HG03196 (cell line): ENCODE results near the gene TEDC1.

Experiments used
- ATAC-seq: cut with Tn5 transposase; IDR thresholded peaks from one replicate; pipeline ENCODE4 v1.9.1; 2021; ENCODE audit not compliant: unreplicated experiment

TEDC1 gene

GRCh38 chr14:105456736-105457617 is 34.1 kb upstream of the TEDC1 start:
- no peak for ATAC-seq

GRCh38 chr14:105458010-105458409 is 33.0 kb upstream of the TEDC1 start:
- ATAC-seq = no peak

GRCh38 chr14:105458571-105458970 is 32.5 kb upstream of the TEDC1 start:
- ATAC-seq = no peak

GRCh38 chr14:105460116-105460515 is 30.9 kb upstream of the TEDC1 start:
- no peak for ATAC-seq

- ATAC-seq = no peak
These were observed 30.4 kb upstream of the TEDC1 start for GRCh38 chr14:105460616-105461015.

- ATAC-seq = no peak
These were observed 29.1 kb upstream of the TEDC1 start for GRCh38 chr14:105461903-105462302.

GRCh38 chr14:105464501-105464900 is 26.5 kb upstream of the TEDC1 start:
- no peak for ATAC-seq

GRCh38 chr14:105465209-105466031 is 25.6 kb upstream of the TEDC1 start:
- no peak for ATAC-seq

- no peak for ATAC-seq
These were observed 24.4 kb upstream of the TEDC1 start for GRCh38 chr14:105466531-105467248.

GRCh38 chr14:105467249-105467941 is 23.7 kb upstream of the TEDC1 start:
- ATAC-seq = no peak

GRCh38 chr14:105467942-105468471 is 23.0 kb upstream of the TEDC1 start:
- ATAC-seq = no peak

- ATAC-seq = no peak
These were observed 22.3 kb upstream of the TEDC1 start for GRCh38 chr14:105468621-105469241.

- no peak for ATAC-seq
These were observed 21.3 kb upstream of the TEDC1 start for GRCh38 chr14:105469456-105470349.

GRCh38 chr14:105470350-105471296 is 20.4 kb upstream of the TEDC1 start:
- ATAC-seq = no peak

GRCh38 chr14:105471297-105471821 is 19.7 kb upstream of the TEDC1 start:
- ATAC-seq = no peak

- no peak for ATAC-seq
These were observed 19.1 kb upstream of the TEDC1 start for GRCh38 chr14:105471823-105472485.

GRCh38 chr14:105472486-105472991 is 18.5 kb upstream of the TEDC1 start:
- no peak for ATAC-seq
